Lung (tissue), 12 donors: ENCODE results near the gene NFU1. TPM values are rescaled to one million over a fixed set of nuclear protein-coding genes. Genes with fewer than 3 reads are reported as not detected.

Experiments used
- ATAC-seq: fragments of 200-7000 bp; cut with Tn5 transposase; one replicate; pipeline ENCODE4 v1.9.1; 2020; ENCODE audit warnings: moderate number of reproducible peaks; ENCODE audit not compliant: insufficient read depth, low FRiP score
- DNase-seq, 3 donors: peaks; one replicate each; pipeline ENCODE4 v3.0.0-alpha.2; 2013 to 2017
- H3K27ac ChIP-seq, 2 donors: one replicate each; pipeline ENCODE4 v1.5.1; 2013; ENCODE audit warnings: mild to moderate bottlenecking in 2 of 2, moderate library complexity in 2 of 2, control low read depth in 1 of 2, inconsistent platforms in 1 of 2, low read depth in 1 of 2, low read length in 1 of 2
- H3K27me3 ChIP-seq, 3 donors: one replicate each; pipeline ENCODE4 v1.5.1; 2013; ENCODE audit warnings: low read length in 2 of 3; ENCODE audit not compliant: control insufficient read depth in 3 of 3, insufficient read depth in 3 of 3
- H3K36me3 ChIP-seq, 4 donors: one replicate each; pipeline ENCODE4 v1.5.1; 2013; ENCODE audit warnings: low read length in 4 of 4, mild to moderate bottlenecking in 1 of 4, moderate library complexity in 1 of 4; ENCODE audit not compliant: control insufficient read depth in 4 of 4, insufficient read depth in 4 of 4
- H3K4me1 ChIP-seq, 5 donors: one replicate each; pipeline ENCODE4 v1.5.1; 2013; ENCODE audit warnings: low read length in 5 of 5, mild to moderate bottlenecking in 2 of 5, moderate library complexity in 1 of 5; ENCODE audit not compliant: control insufficient read depth in 5 of 5, insufficient read depth in 5 of 5
- H3K4me3 ChIP-seq: one replicate; pipeline ENCODE4 v1.5.1; 2013; ENCODE audit warnings: mild to moderate bottlenecking, control low read depth, moderate library complexity
- H3K9ac ChIP-seq, 2 donors: one replicate each; pipeline ENCODE4 v1.5.1; 2013; ENCODE audit warnings: low read length in 2 of 2, control low read depth in 1 of 2; ENCODE audit not compliant: insufficient read depth in 1 of 2
- H3K9me3 ChIP-seq, 4 donors: one replicate each; pipeline ENCODE4 v1.5.1; 2013; ENCODE audit warnings: low read length in 3 of 4, mild to moderate bottlenecking in 1 of 4, moderate library complexity in 1 of 4; ENCODE audit not compliant: control insufficient read depth in 4 of 4, insufficient read depth in 3 of 4
- CTCF ChIP-seq: IDR thresholded peaks from 2 replicates; pipeline ENCODE4 v1.5.1; 2012; ENCODE audit warnings: mild to moderate bottlenecking; ENCODE audit errors: control extremely low read depth, extremely low read depth
- WGBS, 2 donors: extraction: QIAGEN DNeasy Blood & Tissue Kit; methylation state at CpG; one replicate each; pipeline ENCODE4 v1.1.7; 2013; 5-methylcytosine and 5-hydroxymethylcytosine counted together
- polyA plus RNA-seq, 2 donors: library from polyadenylated mRNA; stranded (reverse); fragments of 200-250 nt; gene quantifications; one replicate each; pipeline ENCODE4 v1.2.1, GENCODE V29; 2013
- total RNA-seq, 2 donors: library from RNA; depleted of rRNA in 1 of 2; stranded (reverse); fragments of >200 nt in 1 of 2; gene quantifications; one replicate each; pipeline ENCODE4 v1.2.1, GENCODE V29; 2014 to 2021
- donor health status: control.
- donor health status: control.
- donor health status: Bipolar disorder and iron deficiency.
- donor health status: healthy.
- donor health status: DM: yes; HTN: yes; CAD: no.

NFU1 gene
- total and polyA plus RNA-seq, 4 donors, result 28.6 to 49.0 (median 32.1) TPM

GRCh38 chr2:69438580-69438979, 1.3 kb upstream of the NFU1 start:
- ATAC-seq, result no peak
- H3K4me3 ChIP-seq, result no peak overlapping the region
- no peak for DNase-seq
- WGBS, 2 donors, result 98 to 99% methylated on average over 6 of the region's 6 CpGs
- H3K9me3 ChIP-seq, result no peaks in the 10 kb centered on the region
- H3K27me3 ChIP-seq, result no peaks in the 10 kb centered on the region
- no peak for TF ChIP-seq CTCF
- peaks cover 0 to 14% (median 6%) of the 10 kb centered on the region in 5 donors for H3K4me1 ChIP-seq
- peaks cover 0 to 3% (median 0%) of the 10 kb centered on the region in 4 donors for H3K36me3 ChIP-seq
- no peak overlapping the region for H3K27ac ChIP-seq
- H3K9ac ChIP-seq, result no peak overlapping the region

GRCh38 chr2:69437751-69438154, 518 bp upstream of the NFU1 start:
- Histone ChIP-seq H3K36me3 (peaks cover 0 to 3% (median 0%) of the 10 kb centered on the region in 4 donors), H3K9ac (peak overlapping the region; percentile 71 to 96), H3K9me3 (no peaks in the 10 kb centered on the region), H3K27me3 (no peaks in the 10 kb centered on the region), H3K4me3 (peak overlapping the region; percentile 29), H3K27ac (peak overlapping the region; percentile 87 to 90), H3K4me1 (peaks cover 0 to 14% (median 6%) of the 10 kb centered on the region in 5 donors)
- DNase-seq (no peak), ATAC-seq (no peak)
- TF ChIP-seq CTCF, result no peak
- WGBS, 2 donors, result 36 to 62% methylated on average over 7 of the region's 7 CpGs

GRCh38 chr2:69436596-69436937, 668 bp downstream of the NFU1 start:
- Histone ChIP-seq H3K27ac (peak overlapping the region; percentile 87 to 90), H3K27me3 (no peaks in the 10 kb centered on the region), H3K9ac (peak overlapping the region; percentile 88 to 95), H3K9me3 (no peaks in the 10 kb centered on the region), H3K36me3 (peaks cover 0 to 3% (median 0%) of the 10 kb centered on the region in 4 donors), H3K4me1 (peaks cover 0 to 14% (median 6%) of the 10 kb centered on the region in 5 donors), H3K4me3 (peak overlapping the region; percentile 73)
- 7 to 10% methylated on average over 5 of the region's 5 CpGs for WGBS, 2 donors
- TF ChIP-seq CTCF, result no peak
- ATAC-seq, result peak; percentile 3
- peak in 1 of 3 donors; percentile 51 for DNase-seq

GRCh38 chr2:69434753-69435152, 2.5 kb downstream of the NFU1 start:
- Histone ChIP-seq H3K9ac (no peak overlapping the region), H3K27me3 (no peaks in the 10 kb centered on the region), H3K36me3 (peaks cover 0 to 6% (median 3%) of the 10 kb centered on the region in 4 donors), H3K9me3 (no peaks in the 10 kb centered on the region), H3K4me3 (no peak overlapping the region), H3K27ac (no peak overlapping the region), H3K4me1 (peaks cover 0 to 14% (median 6%) of the 10 kb centered on the region in 5 donors)
- no peak for TF ChIP-seq CTCF
- ATAC-seq (no peak), DNase-seq (no peak)
- 78 to 82% methylated on average over 5 of the region's 5 CpGs for WGBS, 2 donors
